GM23338 (cell line): Measurements from ENCODE around the gene B4GAT1. TPM values are rescaled to one million over a fixed set of nuclear protein-coding genes. Genes with fewer than 3 reads are reported as not detected.

Experiments
- ATAC-seq: fragments of 200-7000 bp; cut with Tn5 transposase; 3 replicates; pipeline ENCODE4 v1.9.1; 2020
- DNase-seq: peaks from one replicate; pipeline ENCODE4 v3.0.0-alpha.2; 2015; ENCODE audit warnings: low spot score
- H2AFZ ChIP-seq: fragments of 200-600 bp; sonication (generic); 2 replicates; pipeline ENCODE4 v1.8.0; 2016; ENCODE audit warnings: antibody characterized with exemption, mild to moderate bottlenecking, moderate library complexity
- H3F3A ChIP-seq: fragments of 200-600 bp; sonication (generic); replicated peaks from 2 replicates; pipeline ENCODE4 v1.8.0; 2017; ENCODE audit warnings: antibody characterized with exemption, mixed run types, low read depth
- H3K27ac ChIP-seq: fragments of 200-600 bp; sonication (generic); 2 replicates; pipeline ENCODE4 v1.6.1; 2016; ENCODE audit warnings: low read depth
- H3K27me3 ChIP-seq: fragments of 200-600 bp; sonication (generic); 2 replicates; pipeline ENCODE4 v1.8.0; 2016; ENCODE audit warnings: mild to moderate bottlenecking, mixed run types, moderate library complexity; ENCODE audit not compliant: insufficient read depth
- H3K36me3 ChIP-seq: fragments of 200-600 bp; sonication (generic); 2 replicates; pipeline ENCODE4 v1.8.0; 2016; ENCODE audit warnings: mild to moderate bottlenecking; ENCODE audit not compliant: insufficient read depth
- H3K4me1 ChIP-seq: fragments of 200-600 bp; sonication (generic); 2 replicates; pipeline ENCODE4 v1.8.0; 2016; ENCODE audit warnings: mild to moderate bottlenecking, moderate library complexity; ENCODE audit not compliant: insufficient read depth
- H3K4me2 ChIP-seq: fragments of 200-600 bp; sonication (generic); 2 replicates; pipeline ENCODE4 v1.7.1; 2017; ENCODE audit warnings: mixed run types
- H3K4me3 ChIP-seq: fragments of 200-600 bp; sonication (generic); 2 replicates; pipeline ENCODE4 v1.6.1; 2016; ENCODE audit warnings: mixed run types
- H3K79me2 ChIP-seq: fragments of 200-600 bp; sonication (generic); replicated peaks from 2 replicates; pipeline ENCODE4 v1.8.0; 2017; ENCODE audit warnings: mild to moderate bottlenecking; ENCODE audit not compliant: insufficient read depth
- H3K9me2 ChIP-seq: fragments of 200-600 bp; sonication (generic); 2 replicates; pipeline ENCODE4 v1.8.0; 2017; ENCODE audit not compliant: insufficient read depth
- H4K20me1 ChIP-seq: fragments of 200-600 bp; sonication (generic); replicated peaks from 2 replicates; pipeline ENCODE4 v1.8.0; 2017; ENCODE audit warnings: mild to moderate bottlenecking; ENCODE audit not compliant: insufficient read depth
- H3K27ac Mint-ChIP-seq: 2 replicates; pipeline ENCODE4 v1.8.0; 2020; ENCODE audit warnings: inconsistent platforms, mild to moderate bottlenecking, moderate library complexity, mixed read lengths
- H3K27me3 Mint-ChIP-seq: 3 replicates; pipeline ENCODE4 v1.8.0; 2022; ENCODE audit warnings: low read depth, mild to moderate bottlenecking, moderate library complexity, mixed read lengths, inconsistent platforms; ENCODE audit not compliant: insufficient read depth, poor library complexity
- H3K36me3 Mint-ChIP-seq: 3 replicates; pipeline ENCODE4 v1.8.0; 2021; ENCODE audit warnings: low read depth, mild to moderate bottlenecking, inconsistent platforms, moderate library complexity, mixed read lengths
- H3K4me1 Mint-ChIP-seq: 3 replicates; pipeline ENCODE4 v1.8.0; 2020; ENCODE audit warnings: mild to moderate bottlenecking, inconsistent platforms, mixed read lengths
- H3K4me3 Mint-ChIP-seq: 3 replicates; pipeline ENCODE4 v1.8.0; 2021; ENCODE audit warnings: moderate library complexity, mild to moderate bottlenecking, inconsistent platforms, mixed read lengths
- H3K9me3 Mint-ChIP-seq: 3 replicates; pipeline ENCODE4 v1.8.0; 2020; ENCODE audit warnings: moderate library complexity, mild to moderate bottlenecking, inconsistent platforms, mixed read lengths
- CREB1 ChIP-seq: fragments of 250-450 bp; sonication (Bioruptor Pico); IDR thresholded peaks from 2 replicates; pipeline ENCODE4 v1.5.0; 2020; ENCODE audit warnings: low read depth, mild to moderate bottlenecking, moderate library complexity
- ETS1 ChIP-seq: IDR thresholded peaks from 2 replicates; pipeline ENCODE4 v1.6.1; 2016; ENCODE audit warnings: antibody characterized with exemption
- EZH2 ChIP-seq: fragments of 200-600 bp; sonication (generic); IDR thresholded peaks from one replicate; pipeline ENCODE4 v1.8.0; 2017; ENCODE audit warnings: antibody characterized with exemption, mild to moderate bottlenecking, low read depth; ENCODE audit not compliant: unreplicated experiment
- EZH2phosphoT487 ChIP-seq: fragments of 200-600 bp; sonication (generic); IDR thresholded peaks from one replicate; pipeline ENCODE4 v1.8.1; 2018; ENCODE audit warnings: antibody characterized with exemption; ENCODE audit not compliant: unreplicated experiment
- JUNB ChIP-seq: IDR thresholded peaks from one replicate; pipeline ENCODE4 v1.6.1; 2016; ENCODE audit warnings: antibody characterized with exemption; ENCODE audit not compliant: unreplicated experiment
- NANOG ChIP-seq: IDR thresholded peaks from 2 replicates; pipeline ENCODE4 v1.6.1; 2016; ENCODE audit warnings: antibody characterized with exemption, borderline replicate concordance
- POLR2AphosphoS5 ChIP-seq: IDR thresholded peaks from 2 replicates; pipeline ENCODE4 v1.6.1; 2016; ENCODE audit warnings: antibody characterized with exemption, low read depth
- REST ChIP-seq: IDR thresholded peaks from one replicate; pipeline ENCODE4 v1.6.1; 2018; ENCODE audit warnings: antibody characterized with exemption; ENCODE audit not compliant: unreplicated experiment
- STAT1 ChIP-seq: IDR thresholded peaks from one replicate; pipeline ENCODE4 v1.6.1; 2016; ENCODE audit warnings: antibody characterized with exemption; ENCODE audit not compliant: unreplicated experiment
- ZNF114 ChIP-seq: fragments of 250-450 bp; sonication (Bioruptor Pico); IDR thresholded peaks from 2 replicates; pipeline ENCODE4 v1.5.0; 2020; ENCODE audit warnings: mild to moderate bottlenecking, moderate library complexity
- ZNF331 ChIP-seq: fragments of 250-450 bp; sonication (Bioruptor Pico); IDR thresholded peaks from 2 replicates; pipeline ENCODE4 v1.5.0; 2020; ENCODE audit warnings: low read depth, mild to moderate bottlenecking, moderate library complexity
- polyA plus RNA-seq: library from polyadenylated mRNA; unstranded; fragments of >200 nt; fragmentation: Nextera tagmentation; extraction: Ambion mirVana; gene quantifications from 2 replicates; pipeline ENCODE4 v1.2.1, GENCODE V29; 2016
- total RNA-seq: library from RNA; depleted of rRNA; stranded (reverse); fragments of >200 nt; shearing (Covaris generic); gene quantifications from 2 replicates; pipeline ENCODE4 v1.2.3, GENCODE V29; 2014
- TF ChIP-seq, protein P1 (sequence below), 2 experiments: fragments of 200-600 bp in 1 of 2; sonication (generic) in 1 of 2; conservative IDR thresholded peaks; 2 replicates each; pipeline versions ENCODE4 v1.5.1 to v1.6.1; 2016 to 2017; ENCODE audit warnings: antibody characterized with exemption in 2 of 2, low read depth in 2 of 2, mild to moderate bottlenecking in 2 of 2, moderate library complexity in 1 of 2

Gene B4GAT1
- total and polyA plus RNA-seq, 2 experiments from 2014 or later = 23.5 to 41.9 TPM

- TF ChIP-seq POLR2AphosphoS5 = no peak
- no peak for TF ChIP-seq CREB1
- TF ChIP-seq ZNF331 = no peak
- no peak for TF ChIP-seq STAT1
- TF ChIP-seq JUNB = no peak
- no peak for TF ChIP-seq ZNF114 (CRISPR knock-in tag)
- TF ChIP-seq NANOG = no peak
- no peak for TF ChIP-seq ETS1
- no peak for TF ChIP-seq EZH2phosphoT487
Observed at GRCh38 chr11:66323684-66324083, 23.7 kb downstream of the B4GAT1 start (continued).

GRCh38 chr11:66322732-66323427 lies 24.5 kb downstream of the B4GAT1 start:
- peaks cover 21% of the 10 kb centered on the region for H3K9me3 Mint-ChIP-seq
- H3K4me3 ChIP-seq = no peak overlapping the region
- H3K4me1 ChIP-seq = peaks cover 15% of the 10 kb centered on the region; the same call in 1 of the 2 replicates
- DNase-seq (no peak), ATAC-seq (no peak)
- H2AFZ ChIP-seq = no peak overlapping the region
- H3K27me3 ChIP-seq = no peaks in the 10 kb centered on the region
- H3K36me3 Mint-ChIP-seq = peaks cover 20% of the 10 kb centered on the region
- no peak overlapping the region for H3K4me2 ChIP-seq
- no peaks in the 10 kb centered on the region for H3K36me3 ChIP-seq
- H3F3A ChIP-seq = 0 out of 2 replicates have a peak, but pooled peaks cover 4% of the 10 kb centered on the region
- H3K27ac Mint-ChIP-seq = no peak overlapping the region
- H3K4me1 Mint-ChIP-seq = peaks cover 26% of the 10 kb centered on the region
- peaks cover 30% of the 10 kb centered on the region for H3K27me3 Mint-ChIP-seq
- TF ChIP-seq REST (no peak), ETS1 (no peak), EZH2 (no peak)
- TF ChIP-seq, protein P1, sequence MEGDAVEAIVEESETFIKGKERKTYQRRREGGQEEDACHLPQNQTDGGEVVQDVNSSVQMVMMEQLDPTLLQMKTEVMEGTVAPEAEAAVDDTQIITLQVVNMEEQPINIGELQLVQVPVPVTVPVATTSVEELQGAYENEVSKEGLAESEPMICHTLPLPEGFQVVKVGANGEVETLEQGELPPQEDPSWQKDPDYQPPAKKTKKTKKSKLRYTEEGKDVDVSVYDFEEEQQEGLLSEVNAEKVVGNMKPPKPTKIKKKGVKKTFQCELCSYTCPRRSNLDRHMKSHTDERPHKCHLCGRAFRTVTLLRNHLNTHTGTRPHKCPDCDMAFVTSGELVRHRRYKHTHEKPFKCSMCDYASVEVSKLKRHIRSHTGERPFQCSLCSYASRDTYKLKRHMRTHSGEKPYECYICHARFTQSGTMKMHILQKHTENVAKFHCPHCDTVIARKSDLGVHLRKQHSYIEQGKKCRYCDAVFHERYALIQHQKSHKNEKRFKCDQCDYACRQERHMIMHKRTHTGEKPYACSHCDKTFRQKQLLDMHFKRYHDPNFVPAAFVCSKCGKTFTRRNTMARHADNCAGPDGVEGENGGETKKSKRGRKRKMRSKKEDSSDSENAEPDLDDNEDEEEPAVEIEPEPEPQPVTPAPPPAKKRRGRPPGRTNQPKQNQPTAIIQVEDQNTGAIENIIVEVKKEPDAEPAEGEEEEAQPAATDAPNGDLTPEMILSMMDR (conservative IDR thresholded peaks at IDR 0.05; ENCODE audit: low read depth in 2 of 2) = no peak
- no peaks in the 10 kb centered on the region for H4K20me1 ChIP-seq
- no peaks in the 10 kb centered on the region for H3K9me2 ChIP-seq
- H3K4me3 Mint-ChIP-seq = no peak overlapping the region
- H3K27ac ChIP-seq = no peak overlapping the region
- H3K79me2 ChIP-seq = no peaks in the 10 kb centered on the region
